Measurements from ENCODE around the gene ZNF207. TPM values are rescaled to one million over a fixed set of nuclear protein-coding genes. Genes with fewer than 3 reads are reported as not detected.

Gene ZNF207
- total and polyA plus RNA-seq, 4 donors, result 38.3 to 142 (median 56.8) TPM

- WGBS, result 19% methylated on average over 11 of the region's 11 CpGs
- peak overlapping the region; percentile 49 to 76 for H3K27ac ChIP-seq (ENCODE audit: low read depth in 1 of 2, low read length in 2 of 2)
- DNase-seq (ENCODE audit: low spot score), result no peak
Measured at GRCh38 chr17:32323811-32324491, 26.0 kb upstream of the ZNF207 start.

DNA sequence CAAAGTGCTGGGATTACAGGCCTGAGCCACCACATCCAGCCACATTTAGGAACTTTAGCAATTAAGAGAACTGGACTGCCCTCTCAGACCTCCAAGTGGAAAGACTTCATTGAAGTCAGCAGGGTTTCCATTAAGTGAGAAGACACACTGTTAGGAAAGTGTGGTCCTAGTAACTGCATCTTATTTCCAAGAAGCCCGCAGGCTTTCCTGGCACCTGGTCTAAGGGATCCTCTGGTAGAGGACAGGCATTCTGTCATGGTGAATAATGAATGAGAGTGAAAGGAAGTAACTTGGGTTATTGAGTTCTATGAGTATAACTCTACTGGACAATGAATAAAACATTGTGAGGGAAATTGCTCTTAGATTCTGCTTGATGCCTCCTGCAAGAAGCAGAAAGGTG, 22.0 kb upstream of the ZNF207 start:
- TF ChIP-seq EGR1 (IDR thresholded peaks at IDR 0.05; ENCODE audit: low read depth in 2 of 2) (no peak), FOXA2 (IDR thresholded peaks at IDR 0.05) (no peak), JUND (IDR thresholded peaks at IDR 0.05) (no peak), SP1 (IDR thresholded peaks at IDR 0.05) (no peak), HNF4A (conservative IDR thresholded peaks at IDR 0.05) (no peak), GABPA (IDR thresholded peaks at IDR 0.05 in 1 of 2, conservative IDR thresholded peaks at IDR 0.05 in 1 of 2) (no peak), RXRA (IDR thresholded peaks at IDR 0.05) (no peak), RAD21 (IDR thresholded peaks at IDR 0.05) (no peak), NR2F2 (IDR thresholded peaks at IDR 0.05) (no peak), CTCF (IDR thresholded peaks at IDR 0.05; ENCODE audit: low read depth, low read length, missing input control) (no peak), ZBTB33 (IDR thresholded peaks at IDR 0.05) (no peak), TAF1 (conservative IDR thresholded peaks at IDR 0.05) (no peak), FOXA1 (IDR thresholded peaks at IDR 0.05) (no peak), HNF4G (IDR thresholded peaks at IDR 0.05) (no peak)
- TF ChIP-seq, protein P1, sequence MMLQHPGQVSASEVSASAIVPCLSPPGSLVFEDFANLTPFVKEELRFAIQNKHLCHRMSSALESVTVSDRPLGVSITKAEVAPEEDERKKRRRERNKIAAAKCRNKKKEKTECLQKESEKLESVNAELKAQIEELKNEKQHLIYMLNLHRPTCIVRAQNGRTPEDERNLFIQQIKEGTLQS (IDR thresholded peaks at IDR 0.05), result no peak
- TF ChIP-seq, protein P2, sequence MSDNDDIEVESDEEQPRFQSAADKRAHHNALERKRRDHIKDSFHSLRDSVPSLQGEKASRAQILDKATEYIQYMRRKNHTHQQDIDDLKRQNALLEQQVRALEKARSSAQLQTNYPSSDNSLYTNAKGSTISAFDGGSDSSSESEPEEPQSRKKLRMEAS (IDR thresholded peaks at IDR 0.05), result no peak
- 98% methylated on average over 1 of the region's 1 CpG for WGBS
- Histone ChIP-seq H3K36me3 (ENCODE audit: control insufficient read depth in 4 of 4, insufficient read depth in 3 of 4, low read depth in 1 of 4, low read length in 3 of 4) (no peaks in the 10 kb centered on the region), H3K9me3 (ENCODE audit: control insufficient read depth in 4 of 4, low read length in 3 of 4) (no peaks in the 10 kb centered on the region), H3K27me3 (ENCODE audit: control insufficient read depth in 4 of 4, insufficient read depth in 4 of 4, low read length in 3 of 4) (no peaks in the 10 kb centered on the region), H3K4me1 (ENCODE audit: control insufficient read depth in 4 of 4, insufficient read depth in 4 of 4, low read length in 3 of 4) (peaks cover 0 to 9% (median 5%) of the 10 kb centered on the region in 4 donors), H3K4me3 (ENCODE audit: low read depth in 1 of 3, low read length in 3 of 3) (no peak overlapping the region), H3K9ac (ENCODE audit: low read depth in 1 of 2, low read length in 2 of 2) (no peak overlapping the region), H3K27ac (ENCODE audit: low read depth in 1 of 2, low read length in 2 of 2) (no peak overlapping the region)
- no peak for DNase-seq (ENCODE audit: low spot score)

More at GRCh38 chr17:32323811-32324491, 26.0 kb upstream of the ZNF207 start:
- peaks cover 0 to 10% (median 6%) of the 10 kb centered on the region in 4 donors for H3K4me1 ChIP-seq (ENCODE audit: control insufficient read depth in 4 of 4, insufficient read depth in 4 of 4, low read length in 3 of 4)
- H3K9me3 ChIP-seq (ENCODE audit: control insufficient read depth in 4 of 4, low read length in 3 of 4), result no peaks in the 10 kb centered on the region
- TF ChIP-seq TAF1 (conservative IDR thresholded peaks at IDR 0.05) (no peak), FOXA1 (IDR thresholded peaks at IDR 0.05) (no peak), SP1 (IDR thresholded peaks at IDR 0.05) (peak; percentile 58), REST (IDR thresholded peaks at IDR 0.05) (peak; percentile 12), GABPA (IDR thresholded peaks at IDR 0.05 in 1 of 2, conservative IDR thresholded peaks at IDR 0.05 in 1 of 2) (no peak), EGR1 (IDR thresholded peaks at IDR 0.05; ENCODE audit: low read depth in 2 of 2) (no peak)
- TF ChIP-seq, protein P1 (IDR thresholded peaks at IDR 0.05), result no peak
- peak overlapping the region; percentile 12 to 60 (median 32) for H3K4me3 ChIP-seq (ENCODE audit: low read depth in 1 of 3, low read length in 3 of 3)
- H3K27me3 ChIP-seq (ENCODE audit: control insufficient read depth in 4 of 4, insufficient read depth in 4 of 4, low read length in 3 of 4), result no peaks in the 10 kb centered on the region
- H3K9ac ChIP-seq (ENCODE audit: low read depth in 1 of 2, low read length in 2 of 2), result peak overlapping the region; percentile 1 to 82
- H3K36me3 ChIP-seq (ENCODE audit: control insufficient read depth in 4 of 4, insufficient read depth in 3 of 4, low read depth in 1 of 4, low read length in 3 of 4), result no peaks in the 10 kb centered on the region
